Measurements from ENCODE around the gene GFY. TPM values are rescaled to one million over a fixed set of nuclear protein-coding genes. Genes with fewer than 3 reads are reported as not detected.

Gene GFY
- total RNA-seq, 1 experiment from 2014 or later, result not detected

GRCh38 chr19:49427339-49427738 is 2.2 kb downstream of the GFY start:
- no peak for TF ChIP-seq CTCF (IDR thresholded peaks at IDR 0.05; ENCODE audit: unreplicated experiment)
- BruUV-seq (replicated peaks), result no TSS peak
- POLR2A ChIA-PET, result interaction anchor here (1.1 kb wide), 1 partner anchor 45 kb away, joined by 3 read pairs; no protein-coding TSS in a partner anchor
- Mint-ChIP-seq H3K4me1 (ENCODE audit: insufficient read depth, unreplicated experiment) (peaks cover 6% of the 10 kb centered on the region), H3K27me3 (ENCODE audit: insufficient read depth, unreplicated experiment) (peaks cover 77% of the 10 kb centered on the region), H3K4me3 (ENCODE audit: unreplicated experiment) (no peak overlapping the region), H3K36me3 (ENCODE audit: insufficient read depth, unreplicated experiment) (no peaks in the 10 kb centered on the region), H3K27ac (ENCODE audit: low read depth, unreplicated experiment) (no peak overlapping the region), H3K9me3 (ENCODE audit: unreplicated experiment) (no peaks in the 10 kb centered on the region)
- DNase-seq (ENCODE audit: unreplicated experiment), result no peak
- intact Hi-C loops (cut with micrococcal nuclease), result no loop called here
- CTCF ChIA-PET, result interaction anchor here (0.7 to 1.1 kb wide), 3 partner anchors 16 to 69 kb away, joined by 3 to 4 read pairs (median 3); no protein-coding TSS in a partner anchor

- H3K4me1 Mint-ChIP-seq (ENCODE audit: insufficient read depth, unreplicated experiment), result peaks cover 6% of the 10 kb centered on the region
- intact Hi-C loops (cut with micrococcal nuclease), result no loop called here
- no peaks in the 10 kb centered on the region for H3K36me3 Mint-ChIP-seq (ENCODE audit: insufficient read depth, unreplicated experiment)
- no peak for TF ChIP-seq CTCF (IDR thresholded peaks at IDR 0.05; ENCODE audit: unreplicated experiment)
- DNase-seq (ENCODE audit: unreplicated experiment), result no peak
- H3K27ac Mint-ChIP-seq (ENCODE audit: low read depth, unreplicated experiment), result no peak overlapping the region
- peaks cover 71% of the 10 kb centered on the region for H3K27me3 Mint-ChIP-seq (ENCODE audit: insufficient read depth, unreplicated experiment)
- H3K9me3 Mint-ChIP-seq (ENCODE audit: unreplicated experiment), result no peaks in the 10 kb centered on the region
- POLR2A ChIA-PET, result interaction anchor here (1.1 kb wide), 1 partner anchor 46 kb away, joined by 3 read pairs; no protein-coding TSS in a partner anchor
- CTCF ChIA-PET, result interaction anchor here (0.7 to 1.0 kb wide), 2 partner anchors 49 to 69 kb away, joined by 3 to 4 read pairs; no protein-coding TSS in a partner anchor
- BruUV-seq (replicated peaks), result no TSS peak
- H3K4me3 Mint-ChIP-seq (ENCODE audit: unreplicated experiment), result no peak overlapping the region
Measured at GRCh38 chr19:49427855-49428546, 2.8 kb downstream of the GFY start.

GRCh38 chr19:49428547-49429451 is 3.6 kb downstream of the GFY start:
- no peak overlapping the region for H3K4me3 Mint-ChIP-seq (ENCODE audit: unreplicated experiment)
- no peak for TF ChIP-seq CTCF (IDR thresholded peaks at IDR 0.05; ENCODE audit: unreplicated experiment)
- no peak for DNase-seq (ENCODE audit: unreplicated experiment)
- no peaks in the 10 kb centered on the region for H3K9me3 Mint-ChIP-seq (ENCODE audit: unreplicated experiment)
- ChIA-PET CTCF (interaction anchor here (0.5 to 0.6 kb wide), 3 partner anchors 45 to 179 kb away, joined by 3 to 4 read pairs (median 3); partner anchors contain the start of gene FLT3LG), POLR2A (interaction anchor here (1.0 kb wide), 1 partner anchor 14 kb away, joined by 3 read pairs; no protein-coding TSS in a partner anchor)
- H3K27ac Mint-ChIP-seq (ENCODE audit: low read depth, unreplicated experiment), result no peak overlapping the region
- peaks cover 1% of the 10 kb centered on the region for H3K4me1 Mint-ChIP-seq (ENCODE audit: insufficient read depth, unreplicated experiment)
- BruUV-seq (replicated peaks), result no TSS peak
- no peaks in the 10 kb centered on the region for H3K36me3 Mint-ChIP-seq (ENCODE audit: insufficient read depth, unreplicated experiment)
- peaks cover 63% of the 10 kb centered on the region for H3K27me3 Mint-ChIP-seq (ENCODE audit: insufficient read depth, unreplicated experiment)
- intact Hi-C loops (cut with micrococcal nuclease), result no loop called here
